Panc1 (cell line): ENCODE results near the gene ZCWPW1. TPM values are rescaled to one million over a fixed set of nuclear protein-coding genes. Genes with fewer than 3 reads are reported as not detected.
"Not testable (repeated sequence)": the region's sequence is repeated elsewhere in the genome, so short reads cannot be mapped to it uniquely, and the experiment has no call there.

ENCODE experiments used
- ATAC-seq: fragments of 200-7000 bp; cut with Tn5 transposase; 2 replicates; pipeline ENCODE4 v1.9.1; 2020; ENCODE audit warnings: mild to moderate bottlenecking, moderate library complexity
- BruUV-seq: library from RNA; stranded (reverse); fragments of 400-500 nt; replicated peaks from 2 replicates; lab custom pipeline; 2021; lab: Mats Ljungman, UMichigan
- CTCF ChIA-PET: fragments of 300-600 bp; sonication (Branson Sonifier 250); formaldehyde crosslinking; loops from one replicate; lab custom pipeline; 2022; ENCODE audit warnings: antibody characterized with exemption; lab: Charles Lee
- POLR2A ChIA-PET: fragments of 300-600 bp; sonication (Branson Sonifier 250); formaldehyde crosslinking; loops from one replicate; lab custom pipeline; 2022; ENCODE audit warnings: antibody characterized with exemption; lab: Charles Lee
- DNase-seq: peaks from one replicate; pipeline ENCODE4 v3.0.0-alpha.2; 2010; ENCODE audit warnings: low read depth, low spot score
- H3K27ac ChIP-seq: 2 replicates; pipeline ENCODE4 v1.5.1; 2011; ENCODE audit warnings: mild to moderate bottlenecking, low read length, inconsistent platforms
- H3K27me3 ChIP-seq: fragments of 200-500 bp; sonication (Bioruptor generic); 2 replicates; pipeline ENCODE4 v1.6.0; 2014; ENCODE audit warnings: low read length, inconsistent platforms; ENCODE audit not compliant: control insufficient read depth, insufficient read depth
- H3K36me3 ChIP-seq: fragments of 200-500 bp; sonication (Bioruptor generic); 2 replicates; pipeline ENCODE4 v1.5.1; 2014; ENCODE audit warnings: inconsistent platforms, mild to moderate bottlenecking, low read length, moderate library complexity; ENCODE audit not compliant: control insufficient read depth, insufficient read depth
- H3K4me1 ChIP-seq: 2 replicates; pipeline ENCODE4 v1.5.1; 2011; ENCODE audit warnings: inconsistent platforms, mild to moderate bottlenecking, low read length, moderate library complexity; ENCODE audit not compliant: control insufficient read depth, insufficient read depth
- H3K4me3 ChIP-seq, 2 experiments: 2 replicates each; pipeline ENCODE4 v1.5.1; 2011 to 2012; ENCODE audit warnings: low read depth in 2 of 2, low read length in 2 of 2, mild to moderate bottlenecking in 2 of 2, inconsistent platforms in 1 of 2, moderate library complexity in 1 of 2
- H3K9me3 ChIP-seq: fragments of 200-500 bp; sonication (Bioruptor generic); 2 replicates; pipeline ENCODE4 v1.5.1; 2014; ENCODE audit warnings: low read depth, mild to moderate bottlenecking, inconsistent platforms, low read length, moderate library complexity; ENCODE audit not compliant: control insufficient read depth, insufficient read depth
- CTCF ChIP-seq: fragments of 450-650 bp; IDR thresholded peaks from 2 replicates; pipeline ENCODE4 v1.5.1; 2017; ENCODE audit warnings: mild to moderate bottlenecking
- POLR2AphosphoS5 ChIP-seq: IDR thresholded peaks from 2 replicates; pipeline ENCODE4 v1.6.1; 2012; ENCODE audit warnings: mild to moderate bottlenecking, low read depth, low read length, moderate library complexity
- SIN3A ChIP-seq: IDR thresholded peaks from 2 replicates; pipeline ENCODE4 v1.6.1; 2012; ENCODE audit warnings: low read depth, mild to moderate bottlenecking, low read length, moderate library complexity, borderline replicate concordance; ENCODE audit not compliant: insufficient read depth
- TCF7L2 ChIP-seq: IDR thresholded peaks from 2 replicates; pipeline ENCODE4 v1.6.1; 2011; ENCODE audit warnings: mild to moderate bottlenecking, low read depth, low read length, inconsistent platforms
- in situ Hi-C: cut with HindIII; loops from 2 replicates; pipeline ENCODE4 v1.10.0; 2016; ENCODE audit warnings: low sequenced_read_pairs, low pct_unique_long_range_greater_than_20kb
- intact Hi-C: fragments of 100-400 bp; cut with micrococcal nuclease; formaldehyde crosslinking; loops from one replicate; pipeline ENCODE4 v1.10.0; 2022; ENCODE audit not compliant: unreplicated experiment
- total RNA-seq: library from RNA; stranded (reverse); gene quantifications from one replicate; pipeline ENCODE4 v1.2.1, GENCODE V29; 2021; ENCODE audit not compliant: unreplicated experiment
- TF ChIP-seq, protein P1 (sequence below), 2 experiments: IDR thresholded peaks; 2 replicates each; pipeline ENCODE4 v1.6.1; 2011 to 2012; ENCODE audit warnings: low read depth in 2 of 2, control low read depth in 1 of 2, low read length in 1 of 2, mild to moderate bottlenecking in 1 of 2, moderate library complexity in 1 of 2; ENCODE audit not compliant: insufficient read depth in 1 of 2

ZCWPW1 gene
- total RNA-seq, 1 experiment from 2014 or later, result 6.5 TPM

- no peak for DNase-seq
- TF ChIP-seq, protein P1, sequence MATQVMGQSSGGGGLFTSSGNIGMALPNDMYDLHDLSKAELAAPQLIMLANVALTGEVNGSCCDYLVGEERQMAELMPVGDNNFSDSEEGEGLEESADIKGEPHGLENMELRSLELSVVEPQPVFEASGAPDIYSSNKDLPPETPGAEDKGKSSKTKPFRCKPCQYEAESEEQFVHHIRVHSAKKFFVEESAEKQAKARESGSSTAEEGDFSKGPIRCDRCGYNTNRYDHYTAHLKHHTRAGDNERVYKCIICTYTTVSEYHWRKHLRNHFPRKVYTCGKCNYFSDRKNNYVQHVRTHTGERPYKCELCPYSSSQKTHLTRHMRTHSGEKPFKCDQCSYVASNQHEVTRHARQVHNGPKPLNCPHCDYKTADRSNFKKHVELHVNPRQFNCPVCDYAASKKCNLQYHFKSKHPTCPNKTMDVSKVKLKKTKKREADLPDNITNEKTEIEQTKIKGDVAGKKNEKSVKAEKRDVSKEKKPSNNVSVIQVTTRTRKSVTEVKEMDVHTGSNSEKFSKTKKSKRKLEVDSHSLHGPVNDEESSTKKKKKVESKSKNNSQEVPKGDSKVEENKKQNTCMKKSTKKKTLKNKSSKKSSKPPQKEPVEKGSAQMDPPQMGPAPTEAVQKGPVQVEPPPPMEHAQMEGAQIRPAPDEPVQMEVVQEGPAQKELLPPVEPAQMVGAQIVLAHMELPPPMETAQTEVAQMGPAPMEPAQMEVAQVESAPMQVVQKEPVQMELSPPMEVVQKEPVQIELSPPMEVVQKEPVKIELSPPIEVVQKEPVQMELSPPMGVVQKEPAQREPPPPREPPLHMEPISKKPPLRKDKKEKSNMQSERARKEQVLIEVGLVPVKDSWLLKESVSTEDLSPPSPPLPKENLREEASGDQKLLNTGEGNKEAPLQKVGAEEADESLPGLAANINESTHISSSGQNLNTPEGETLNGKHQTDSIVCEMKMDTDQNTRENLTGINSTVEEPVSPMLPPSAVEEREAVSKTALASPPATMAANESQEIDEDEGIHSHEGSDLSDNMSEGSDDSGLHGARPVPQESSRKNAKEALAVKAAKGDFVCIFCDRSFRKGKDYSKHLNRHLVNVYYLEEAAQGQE (IDR thresholded peaks at IDR 0.05; ENCODE audit: insufficient read depth in 1 of 2, low read depth in 2 of 2, low read length in 1 of 2), result no peak
- TF ChIP-seq POLR2AphosphoS5 (no peak), TCF7L2 (no peak)
- intact Hi-C loops (no loop called here), in situ Hi-C loops (no loop called here)
- ATAC-seq, result no peak
- Histone ChIP-seq H3K27ac (no peak overlapping the region), H3K9me3 (no peaks in the 10 kb centered on the region), H3K27me3 (no peaks in the 10 kb centered on the region), H3K4me1 (no peaks in the 10 kb centered on the region), H3K4me3 (no peak overlapping the region), H3K36me3 (no peaks in the 10 kb centered on the region)
- no TSS peak for BruUV-seq
- POLR2A ChIA-PET, result no interaction called here
- CTCF ChIA-PET, result interaction anchor here (0.6 kb wide), 2 partner anchors 14 to 127 kb away, joined by 4 to 6 read pairs; no protein-coding TSS in a partner anchor
Observed at GRCh38 chr7:100443096-100443840, 14.8 kb upstream of the ZCWPW1 start.

DNA sequence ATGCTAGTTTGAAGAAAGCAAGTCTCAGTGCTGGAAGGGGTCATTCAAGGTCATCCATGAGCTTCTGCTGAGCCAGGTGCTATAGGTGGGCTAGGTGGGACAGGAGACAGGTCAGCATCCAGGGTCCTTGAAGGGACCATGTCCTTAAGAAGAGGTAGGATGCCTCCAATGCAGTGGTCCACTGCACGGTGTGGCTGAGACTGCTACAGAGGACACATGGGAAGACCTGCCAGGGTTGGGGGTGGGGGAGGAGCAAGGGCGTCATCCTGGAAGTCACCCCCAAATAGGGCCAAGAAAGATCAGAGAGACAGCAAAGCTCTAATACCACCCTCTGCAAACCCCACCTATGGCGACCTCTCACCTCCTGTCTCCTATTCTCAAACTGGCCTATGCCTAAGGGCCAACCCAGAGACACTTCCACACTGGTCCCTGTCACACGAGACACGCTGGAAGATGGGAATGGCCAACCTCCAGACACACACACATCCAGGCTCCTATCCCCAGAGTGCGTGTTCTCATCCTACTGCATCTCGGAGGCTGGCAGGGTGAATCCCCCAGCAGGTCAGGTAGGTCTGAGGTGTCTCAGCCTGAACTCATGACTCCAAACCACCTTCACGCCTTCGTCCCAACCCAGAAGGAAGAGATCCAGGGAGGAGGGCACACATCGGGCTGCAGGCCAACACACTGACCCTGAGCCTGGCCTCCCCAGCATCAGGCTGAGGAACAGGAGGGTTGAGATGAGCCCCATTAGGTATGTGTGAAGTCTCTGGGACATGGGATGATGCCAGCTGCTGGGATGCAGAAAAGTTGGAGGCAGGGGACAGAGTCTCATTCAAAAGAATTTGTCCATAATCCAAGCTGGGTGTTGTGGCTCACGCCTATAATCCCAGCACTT lies 13.4 kb upstream of the ZCWPW1 start:
- BruUV-seq, result no TSS peak
- no peak overlapping the region for H3K27ac ChIP-seq

DNA sequence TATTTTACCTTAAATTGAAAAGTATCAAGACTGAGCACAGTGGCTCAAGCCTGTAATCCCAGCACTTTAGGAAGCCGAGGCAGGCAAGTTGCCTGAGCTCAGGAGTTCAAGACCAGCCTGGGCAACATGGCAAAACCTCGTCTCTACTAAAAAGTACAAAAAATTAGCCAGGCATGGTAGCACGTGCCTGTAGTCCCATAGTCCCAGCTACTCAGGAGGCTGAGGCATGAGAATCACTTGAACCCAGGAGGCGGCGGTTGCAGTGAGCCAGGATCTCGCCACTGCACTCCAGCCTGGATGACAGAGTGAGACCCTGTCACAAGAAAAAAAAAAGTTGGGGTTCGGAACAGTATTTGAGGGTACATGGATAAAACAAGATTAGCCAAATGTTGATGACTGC lies 10.7 kb upstream of the ZCWPW1 start:
- intact Hi-C loops, H3K27me3 ChIP-seq, H3K9me3 ChIP-seq, in situ Hi-C loops, BruUV-seq, DNase-seq, H3K4me1 ChIP-seq, POLR2A ChIA-PET, CTCF ChIA-PET, H3K27ac ChIP-seq, ATAC-seq, H3K36me3 ChIP-seq, H3K4me3 ChIP-seq: not testable (repeated sequence)

More for the DNA sequence above, 13.4 kb upstream of the ZCWPW1 start:
- ATAC-seq (no peak), DNase-seq (no peak)
- H3K4me3 ChIP-seq, result no peak overlapping the region
- no peaks in the 10 kb centered on the region for H3K27me3 ChIP-seq
- H3K36me3 ChIP-seq, result no peaks in the 10 kb centered on the region
- in situ Hi-C loops, result no loop called here
- ChIA-PET CTCF (no interaction called here), POLR2A (interaction anchor here (0.7 kb wide), 1 partner anchor 685 kb away, joined by 6 read pairs; the partner anchor contains the start of gene SERPINE1)
- no peaks in the 10 kb centered on the region for H3K9me3 ChIP-seq
- intact Hi-C loops, result no loop called here
- H3K4me1 ChIP-seq, result peaks cover 3% of the 10 kb centered on the region; the same call in 1 of the 2 replicates
- TF ChIP-seq, protein P1 (IDR thresholded peaks at IDR 0.05; ENCODE audit: insufficient read depth in 1 of 2, low read depth in 2 of 2, low read length in 1 of 2), result no peak
- TF ChIP-seq POLR2AphosphoS5 (no peak), CTCF (no peak), SIN3A (no peak), TCF7L2 (no peak)
